IMR-90 (cell line): ENCODE data around the gene SLC18B1. TPM values are rescaled to one million over a fixed set of nuclear protein-coding genes. Genes with fewer than 3 reads are reported as not detected.

ENCODE experiments used
- ATAC-seq: fragments of 200-7000 bp; cut with Tn5 transposase; 2 replicates; pipeline ENCODE4 v1.9.1; 2020; ENCODE audit warnings: low read depth, mild to moderate bottlenecking, moderate library complexity
- BruUV-seq: library from RNA; stranded (reverse); fragments of 400-500 nt; replicated peaks from 2 replicates; lab custom pipeline; 2021; lab: Mats Ljungman, UMichigan
- CTCF ChIA-PET: fragments of 300-600 bp; formaldehyde crosslinking; extraction: SDS; loops from one replicate; lab custom pipeline; 2021; ENCODE audit warnings: antibody characterized with exemption; lab: Yijun Ruan, JAX
- POLR2A ChIA-PET: fragments of 300-600 bp; sonication (Branson Sonifier 250); formaldehyde crosslinking; loops from one replicate; lab custom pipeline; 2022; ENCODE audit warnings: antibody characterized with exemption; ENCODE audit not compliant: unreplicated experiment; lab: Charles Lee
- DNase-seq: peaks from one replicate; pipeline ENCODE4 v3.0.0; 2013
- H2AFZ ChIP-seq: replicated peaks from 2 replicates; pipeline ENCODE3; 2013; ENCODE audit warnings: low read length, mild to moderate bottlenecking; ENCODE audit not compliant: poor library complexity
- H2AK5ac ChIP-seq: 2 replicates; pipeline ENCODE4 v1.6.1; 2013; ENCODE audit warnings: low read depth, low read length, inconsistent platforms
- H2AK9ac ChIP-seq: replicated peaks from 2 replicates; pipeline ENCODE3; 2013; ENCODE audit warnings: mild to moderate bottlenecking, low read depth, low read length, moderate library complexity; ENCODE audit not compliant: poor library complexity
- H2BK120ac ChIP-seq: 2 replicates; pipeline ENCODE4 v1.6.1; 2013; ENCODE audit warnings: low read depth, low read length, inconsistent platforms
- H2BK15ac ChIP-seq: 3 replicates; pipeline ENCODE4 v1.6.1; 2013; ENCODE audit warnings: low read depth, low read length, inconsistent platforms
- H2BK20ac ChIP-seq: 2 replicates; pipeline ENCODE4 v1.6.1; 2013; ENCODE audit warnings: low read depth, mild to moderate bottlenecking, inconsistent platforms, low read length, moderate library complexity
- H2BK5ac ChIP-seq: 2 replicates; pipeline ENCODE4 v1.6.1; 2013; ENCODE audit warnings: mild to moderate bottlenecking, low read depth, low read length, inconsistent platforms; ENCODE audit not compliant: poor library complexity, severe bottlenecking
- H3K14ac ChIP-seq: replicated peaks from 2 replicates; pipeline ENCODE4 v1.6.1; 2013; ENCODE audit warnings: low read depth, low read length, inconsistent platforms
- H3K18ac ChIP-seq: 2 replicates; pipeline ENCODE4 v1.6.1; 2013; ENCODE audit warnings: low read depth, low read length, control low read depth
- H3K23ac ChIP-seq: 2 replicates; pipeline ENCODE4 v1.6.1; 2013; ENCODE audit warnings: low read depth, low read length, inconsistent platforms
- H3K27ac ChIP-seq: 2 replicates; pipeline ENCODE4 v1.5.1; 2013; ENCODE audit warnings: mild to moderate bottlenecking, control low read depth, low read length; ENCODE audit not compliant: insufficient read depth
- H3K27me3 ChIP-seq: 2 replicates; pipeline ENCODE4 v1.6.1; 2013; ENCODE audit warnings: low read length; ENCODE audit not compliant: control insufficient read depth, insufficient read depth
- H3K36me3 ChIP-seq: 2 replicates; pipeline ENCODE4 v1.6.1; 2013; ENCODE audit warnings: low read length, mixed read lengths; ENCODE audit not compliant: control insufficient read depth, insufficient read depth
- H3K4ac ChIP-seq: 2 replicates; pipeline ENCODE4 v1.6.1; 2013; ENCODE audit warnings: low read depth, low read length, inconsistent platforms
- H3K4me1 ChIP-seq: 2 replicates; pipeline ENCODE4 v1.6.1; 2013; ENCODE audit warnings: low read length, mixed read lengths; ENCODE audit not compliant: control insufficient read depth, insufficient read depth
- H3K4me2 ChIP-seq: 2 replicates; pipeline ENCODE4 v1.6.1; 2013; ENCODE audit warnings: low read depth, mild to moderate bottlenecking, control low read depth, low read length, moderate library complexity
- H3K4me3 ChIP-seq: 2 replicates; pipeline ENCODE4 v1.5.1; 2013; ENCODE audit warnings: low read depth, mild to moderate bottlenecking, control low read depth, low read length, moderate library complexity; ENCODE audit not compliant: insufficient read depth
- H3K56ac ChIP-seq: 2 replicates; pipeline ENCODE4 v1.6.1; 2013; ENCODE audit warnings: low read length, inconsistent platforms; ENCODE audit not compliant: insufficient read depth; ENCODE audit errors: extremely low read depth
- H3K79me1 ChIP-seq, 2 experiments: 2 replicates each; pipeline ENCODE4 v1.6.1; 2013; ENCODE audit warnings: low read length in 2 of 2, inconsistent platforms in 1 of 2, low read depth in 1 of 2
- H3K9ac ChIP-seq: 2 replicates; pipeline ENCODE4 v1.6.1; 2013; ENCODE audit warnings: low read depth, low read length, control low read depth
- H3K9me1 ChIP-seq: 2 replicates; pipeline ENCODE4 v1.6.1; 2013; ENCODE audit warnings: low read length, inconsistent platforms; ENCODE audit not compliant: insufficient read depth
- H3K9me3 ChIP-seq: 2 replicates; pipeline ENCODE4 v1.6.1; 2013; ENCODE audit warnings: low read length; ENCODE audit not compliant: control insufficient read depth, insufficient read depth
- H4K20me1 ChIP-seq: 2 replicates; pipeline ENCODE4 v1.6.1; 2013; ENCODE audit warnings: low read length, inconsistent platforms; ENCODE audit not compliant: insufficient read depth
- H4K5ac ChIP-seq: 2 replicates; pipeline ENCODE4 v1.6.1; 2013; ENCODE audit warnings: mild to moderate bottlenecking, low read depth, low read length, control low read depth
- H4K8ac ChIP-seq, 2 experiments: 2 replicates each; pipeline ENCODE4 v1.6.1; 2013; ENCODE audit warnings: low read depth in 2 of 2, low read length in 2 of 2, control low read depth in 1 of 2, inconsistent platforms in 1 of 2
- H4K91ac ChIP-seq: 2 replicates; pipeline ENCODE4 v1.6.1; 2013; ENCODE audit warnings: low read depth, low read length, inconsistent platforms; ENCODE audit not compliant: insufficient read depth
- BHLHE40 ChIP-seq: fragments of 150-350 bp; IDR thresholded peaks from 2 replicates; pipeline ENCODE4 v1.6.1; 2016; ENCODE audit warnings: mild to moderate bottlenecking, low read depth, low read length
- CEBPB ChIP-seq: IDR thresholded peaks from 2 replicates; pipeline ENCODE4 v1.6.1; 2012; ENCODE audit warnings: low read depth, low read length, improper control_type of control experiment
- CHD1 ChIP-seq: IDR thresholded peaks from 2 replicates; pipeline ENCODE4 v1.6.1; 2012; ENCODE audit warnings: low read depth, low read length, improper control_type of control experiment
- CTCF ChIP-seq: conservative IDR thresholded peaks from 2 replicates; pipeline ENCODE4 v1.5.1; 2012; ENCODE audit warnings: mild to moderate bottlenecking, low read depth, low read length, improper control_type of control experiment
- ELK1 ChIP-seq: fragments of 150-350 bp; IDR thresholded peaks from 2 replicates; pipeline ENCODE4 v1.6.1; 2016; ENCODE audit warnings: low read depth, mild to moderate bottlenecking, low read length, moderate library complexity, borderline replicate concordance
- FOS ChIP-seq: fragments of 150-350 bp; IDR thresholded peaks from 2 replicates; pipeline ENCODE4 v1.6.1; 2016; ENCODE audit warnings: low read depth, low read length
- MAFK ChIP-seq: IDR thresholded peaks from 2 replicates; pipeline ENCODE4 v1.6.1; 2012; ENCODE audit warnings: low read depth, low read length, improper control_type of control experiment
- MAZ ChIP-seq: IDR thresholded peaks from 2 replicates; pipeline ENCODE4 v1.6.1; 2012; ENCODE audit warnings: low read depth, mild to moderate bottlenecking, low read length, improper control_type of control experiment, moderate library complexity, borderline replicate concordance
- MXI1 ChIP-seq: IDR thresholded peaks from 2 replicates; pipeline ENCODE4 v1.6.1; 2012; ENCODE audit warnings: low read depth, mild to moderate bottlenecking, low read length, moderate library complexity, borderline replicate concordance
- NFE2L2 ChIP-seq: fragments of 150-350 bp; IDR thresholded peaks from 2 replicates; pipeline ENCODE4 v1.6.1; 2016; ENCODE audit warnings: low read depth, mild to moderate bottlenecking, low read length
- POLR2A ChIP-seq: IDR thresholded peaks from 2 replicates; pipeline ENCODE4 v1.6.1; 2012; ENCODE audit warnings: mild to moderate bottlenecking, low read depth, low read length
- RCOR1 ChIP-seq: IDR thresholded peaks from 2 replicates; pipeline ENCODE4 v1.6.1; 2012; ENCODE audit warnings: mild to moderate bottlenecking, low read length, improper control_type of control experiment; ENCODE audit not compliant: insufficient replicate concordance
- SMC3 ChIP-seq: fragments of 150-350 bp; IDR thresholded peaks from 2 replicates; pipeline ENCODE4 v1.6.1; 2016; ENCODE audit warnings: low read depth, mild to moderate bottlenecking, antibody characterized with exemption, low read length, moderate library complexity
- USF2 ChIP-seq: fragments of 150-350 bp; IDR thresholded peaks from 2 replicates; pipeline ENCODE4 v1.6.1; 2017; ENCODE audit warnings: mild to moderate bottlenecking, antibody characterized with exemption, low read length, low read depth
- WGBS, 2 experiments: methylation state at CpG; one replicate each; pipeline versions ENCODE4 v1.1.5 to v1.1.7; 2013; ENCODE audit warnings: missing lambda C conversion rate in 2 of 2; ENCODE audit not compliant: insufficient read length in 1 of 2; ENCODE audit errors: extremely low coverage in 2 of 2; 5-methylcytosine and 5-hydroxymethylcytosine counted together
- dilution Hi-C: fragments of 300-500 bp; cut with HindIII; formaldehyde crosslinking; loops from one replicate; pipeline ENCODE4 v1.14.3; 2018; ENCODE audit warnings: low sequenced_read_pairs; ENCODE audit not compliant: unreplicated experiment
- in situ Hi-C: fragments of 300-500 bp; cut with MboI; formaldehyde crosslinking; loops from 3 replicates; pipeline ENCODE4 v1.14.3; 2019; ENCODE audit warnings: low sequenced_read_pairs, inconsistent platforms, mixed read lengths
- intact Hi-C: fragments of 100-400 bp; cut with micrococcal nuclease; formaldehyde crosslinking; loops from 2 replicates; pipeline ENCODE4 v1.10.0; 2022
- polyA plus RNA-seq, 3 experiments: library from polyadenylated mRNA; depleted of rRNA; stranded (reverse); fragments of >200 nt; gene quantifications; 2 replicates each; pipeline ENCODE4 v1.2.3, GENCODE V29; 2012; ENCODE audit warnings: low replicate concordance in 1 of 3
- total RNA-seq: library from RNA; depleted of rRNA; stranded (reverse); fragments of >200 nt; gene quantifications from 2 replicates; pipeline ENCODE4 v1.2.3, GENCODE V29; 2012

Gene SLC18B1
- total and polyA plus RNA-seq, 2 of the 4 experiments (the other 2 are of a cell fraction): 2.4 to 2.5 TPM

- Histone ChIP-seq H3K4me1 (peaks cover 2% of the 10 kb centered on the region), H4K91ac (no peak overlapping the region), H2AK9ac (no peak overlapping the region), H2BK20ac (no peak overlapping the region), H3K56ac (no peak overlapping the region), H3K4ac (no peak overlapping the region), H4K8ac (no peak overlapping the region), H3K4me2 (no peak overlapping the region), H3K4me3 (no peak overlapping the region), H3K14ac (no peak overlapping the region), H3K9me3 (no peaks in the 10 kb centered on the region), H2BK15ac (no peak overlapping the region), H2AFZ (no peak overlapping the region), H3K36me3 (peaks cover 10% of the 10 kb centered on the region), H2BK120ac (no peak overlapping the region), H3K27ac (no peak overlapping the region), H3K9me1 (no peaks in the 10 kb centered on the region), H3K9ac (no peak overlapping the region), H3K18ac (no peak overlapping the region), H4K20me1 (peaks cover 19% of the 10 kb centered on the region), H4K5ac (no peak overlapping the region), H3K27me3 (peaks cover 4% of the 10 kb centered on the region), H2BK5ac (no peak overlapping the region), H3K23ac (no peak overlapping the region), H2AK5ac (no peak overlapping the region), H3K79me1 (peaks cover 8 to 15% of the 10 kb centered on the region in 2 experiments; a peak in 3 of 4 replicates)
- in situ Hi-C loops (no loop called here), dilution Hi-C loops (no loop called here), intact Hi-C loops (loop anchor here (1.0 kb wide), 1 partner anchor 47 kb away; no protein-coding TSS in a partner anchor)
- POLR2A ChIA-PET: no interaction called here
- DNase-seq (peak; percentile 35), ATAC-seq (no peak)
- WGBS, 2 experiments: 27% methylated on average over 2 of the region's 3 CpGs; no CpG with 5 or more reads in 1 of the 2 experiments
- TF ChIP-seq POLR2A: no peak
- no peak for TF ChIP-seq MAFK
- TF ChIP-seq RCOR1: no peak
- TF ChIP-seq CHD1: no peak
- no peak for TF ChIP-seq CEBPB
- no peak for TF ChIP-seq BHLHE40
- no peak for TF ChIP-seq NFE2L2
- no peak for TF ChIP-seq MXI1
- no peak for TF ChIP-seq MAZ
- TF ChIP-seq FOS: no peak
- TF ChIP-seq CTCF: no peak
- no peak for TF ChIP-seq USF2
- no peak for TF ChIP-seq SMC3
- no peak for TF ChIP-seq ELK1
- BruUV-seq: no TSS peak
- CTCF ChIA-PET: no interaction called here
Measured at GRCh38 chr6:132811276-132811675, 12.8 kb upstream of the SLC18B1 start.
